ENCODE results near the gene ZNF524.
"Not testable (repeated sequence)": the region's sequence is repeated elsewhere in the genome, so short reads cannot be mapped to it uniquely, and the experiment has no call there.

The ZNF524 gene, protein sequence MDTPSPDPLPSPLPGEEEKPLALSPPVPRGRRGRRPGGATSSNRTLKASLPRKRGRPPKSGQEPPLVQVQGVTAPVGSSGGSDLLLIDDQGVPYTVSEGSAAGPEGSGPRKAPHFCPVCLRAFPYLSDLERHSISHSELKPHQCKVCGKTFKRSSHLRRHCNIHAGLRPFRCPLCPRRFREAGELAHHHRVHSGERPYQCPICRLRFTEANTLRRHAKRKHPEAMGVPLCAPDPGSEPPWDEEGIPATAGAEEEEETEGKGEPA

DNA sequence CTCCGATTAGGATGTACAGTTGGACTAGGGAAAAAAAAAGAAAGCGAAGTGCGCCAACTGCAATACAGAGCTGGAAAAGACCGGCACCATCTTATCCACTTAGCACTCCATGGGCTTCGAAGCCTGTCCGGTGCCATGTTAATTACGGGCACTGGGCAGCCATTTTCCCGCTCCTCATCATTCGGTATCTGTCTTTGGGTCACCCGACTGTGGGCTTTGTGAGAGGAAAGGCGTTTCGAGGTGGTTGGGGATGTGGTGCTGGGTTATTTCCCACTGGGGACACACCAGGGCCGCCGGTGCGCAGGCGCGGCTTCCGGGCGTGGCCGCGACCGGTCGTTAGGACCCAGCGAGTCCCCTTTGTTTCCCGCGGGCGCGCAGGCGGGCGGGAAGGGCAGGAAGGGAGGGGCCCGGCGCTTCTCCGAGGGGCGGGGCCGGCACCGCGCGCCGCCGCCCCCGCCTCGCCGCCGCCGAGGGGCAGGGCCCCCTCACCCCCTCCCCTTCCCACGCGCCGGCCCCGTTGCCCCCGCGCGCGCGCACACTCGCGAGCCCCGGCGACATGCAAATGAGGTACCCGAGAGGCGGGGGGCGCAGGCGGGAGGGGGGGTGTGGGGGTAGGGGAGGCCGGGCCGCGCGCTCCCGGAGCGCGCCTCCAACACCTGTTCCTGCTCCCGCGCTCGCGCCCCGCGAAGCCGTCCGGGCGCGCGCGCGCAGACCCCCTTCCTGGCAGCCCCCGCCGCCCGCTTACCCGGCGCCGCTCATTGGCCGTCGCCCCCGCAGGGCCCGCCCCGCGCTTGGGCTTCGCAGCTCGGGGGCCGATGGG lies at the start of gene ZNF524:
Gene ZNF524, plus strand, starts transcription at position 447 of the 820 bp plus-strand sequence. CDS start 1,825 bp downstream, outside the sequence.
- DNase-seq = peak; percentile 91

DNA sequence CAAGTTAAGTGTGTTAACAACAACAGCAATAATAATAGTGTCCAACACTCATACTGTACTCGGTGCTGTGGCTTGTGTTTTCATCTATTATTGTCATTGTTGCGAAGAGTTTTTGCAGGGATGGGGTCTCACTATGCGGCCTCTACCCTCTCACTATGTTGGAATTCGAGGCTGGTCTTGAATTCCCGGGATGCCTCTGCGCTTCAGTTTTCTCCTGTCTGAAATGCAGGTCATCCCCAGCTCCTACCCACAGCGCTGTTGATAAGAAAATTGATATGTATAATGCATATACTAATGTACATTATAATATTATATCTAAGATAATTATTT lies 49.8 kb upstream of the ZNF524 start:
- no peak for DNase-seq

DNA sequence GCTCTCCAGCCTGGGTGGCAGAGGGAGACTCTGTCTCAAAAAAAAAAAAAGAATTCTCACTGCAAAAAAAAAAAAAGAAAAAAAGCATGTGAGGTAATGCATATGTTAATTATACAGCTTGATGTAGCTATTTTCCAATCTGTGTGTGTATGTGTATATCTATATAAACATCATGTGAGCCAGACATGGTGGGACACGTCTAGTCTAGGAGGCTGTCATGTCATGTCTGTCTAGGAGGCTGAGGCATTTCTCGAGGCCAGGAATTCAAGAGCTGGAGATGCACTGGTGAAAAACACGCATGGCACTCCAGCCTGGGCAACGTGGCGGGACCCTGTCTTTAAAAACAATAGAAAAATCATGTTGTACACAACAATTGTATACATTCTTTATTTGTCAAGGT lies 47.9 kb upstream of the ZNF524 start:
- no peak for DNase-seq

GRCh38 chr19:55552620-55553019 lies 47.5 kb upstream of the ZNF524 start:
- DNase-seq = no peak

- no peak for DNase-seq
These were observed 46.6 kb upstream of the ZNF524 start for GRCh38 chr19:55553217-55554182.

DNA sequence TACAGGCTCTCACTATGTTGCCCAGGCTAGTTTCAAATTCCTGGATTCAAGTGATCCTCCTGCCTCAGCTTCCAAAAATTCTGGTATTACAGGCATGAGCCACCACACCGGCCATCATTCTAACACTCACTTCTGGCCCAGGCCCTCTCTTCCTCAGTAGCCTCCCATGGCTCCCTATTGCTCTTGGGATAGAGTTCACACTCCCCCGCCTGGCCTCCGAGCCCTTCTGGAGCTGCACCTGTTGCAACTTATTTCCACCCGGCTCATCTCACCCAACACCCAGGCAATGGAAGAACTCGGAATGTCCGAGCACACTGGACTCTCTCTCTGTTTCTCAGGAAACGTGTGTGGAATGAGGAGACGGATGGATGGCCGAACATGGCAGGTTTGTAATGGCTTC lies 45.8 kb upstream of the ZNF524 start:
- DNase-seq = no peak

DNA sequence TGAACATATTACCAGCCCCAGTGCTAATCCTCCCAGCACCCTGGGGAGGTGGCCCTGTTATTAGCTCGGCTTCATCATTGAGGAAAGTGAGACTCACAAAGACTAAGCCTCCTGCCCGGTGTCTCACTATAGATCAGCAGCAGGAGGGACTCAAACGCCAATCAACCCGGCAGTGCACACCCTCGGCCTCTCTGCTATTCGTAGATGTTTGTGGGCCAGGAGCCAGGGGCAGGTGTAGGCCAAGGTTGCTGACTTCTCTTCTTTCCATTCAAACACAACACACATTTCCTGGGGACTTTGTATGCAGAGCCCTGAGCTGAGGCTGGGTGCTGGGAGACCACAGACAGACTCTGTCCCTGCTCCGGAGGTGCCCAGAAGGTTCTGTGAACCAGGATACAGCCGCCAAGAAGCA lies 45.3 kb upstream of the ZNF524 start:
- DNase-seq = no peak

DNA sequence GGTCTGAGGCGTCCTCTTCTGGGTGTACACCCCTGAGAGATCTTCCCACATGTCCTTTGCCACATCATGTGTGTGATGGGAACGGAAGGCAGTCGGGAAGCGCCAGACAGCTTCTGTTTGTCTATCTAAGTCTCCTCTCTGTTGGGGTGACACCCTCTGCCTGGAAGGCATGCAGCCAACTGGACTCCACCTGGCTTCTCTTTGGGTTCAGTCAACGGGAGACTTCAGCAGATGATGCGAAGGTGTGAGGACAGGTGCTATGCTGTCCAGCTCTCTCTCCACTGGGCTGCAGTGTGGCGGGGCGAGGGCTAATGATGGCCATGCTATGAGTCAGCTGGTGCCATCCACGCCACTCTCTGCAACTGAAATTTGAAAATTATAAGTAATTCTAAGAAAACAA lies 40.4 kb upstream of the ZNF524 start:
- no peak for DNase-seq

GRCh38 chr19:55563261-55563690 lies 36.8 kb upstream of the ZNF524 start:
- no peak for DNase-seq

DNA sequence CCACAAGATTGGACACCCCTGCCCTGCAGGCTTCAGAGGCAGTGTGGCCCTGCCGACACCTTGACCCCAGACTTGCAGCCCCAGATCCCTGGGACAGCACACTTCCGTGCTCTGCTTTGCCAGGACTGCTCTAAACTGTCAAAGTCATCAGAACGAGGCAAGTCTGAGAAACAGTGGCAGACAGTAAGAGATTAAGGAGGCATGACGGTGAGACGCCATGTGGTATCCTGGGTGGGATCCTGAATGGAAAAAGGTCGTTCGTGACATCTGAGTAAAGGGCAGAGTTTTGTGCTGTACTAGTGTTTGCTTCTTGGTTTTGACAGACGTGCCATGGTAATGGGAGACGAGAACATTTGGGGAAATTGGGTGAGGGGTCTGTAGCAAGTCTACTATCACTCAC lies 33.3 kb upstream of the ZNF524 start:
- DNase-seq = no peak

DNA sequence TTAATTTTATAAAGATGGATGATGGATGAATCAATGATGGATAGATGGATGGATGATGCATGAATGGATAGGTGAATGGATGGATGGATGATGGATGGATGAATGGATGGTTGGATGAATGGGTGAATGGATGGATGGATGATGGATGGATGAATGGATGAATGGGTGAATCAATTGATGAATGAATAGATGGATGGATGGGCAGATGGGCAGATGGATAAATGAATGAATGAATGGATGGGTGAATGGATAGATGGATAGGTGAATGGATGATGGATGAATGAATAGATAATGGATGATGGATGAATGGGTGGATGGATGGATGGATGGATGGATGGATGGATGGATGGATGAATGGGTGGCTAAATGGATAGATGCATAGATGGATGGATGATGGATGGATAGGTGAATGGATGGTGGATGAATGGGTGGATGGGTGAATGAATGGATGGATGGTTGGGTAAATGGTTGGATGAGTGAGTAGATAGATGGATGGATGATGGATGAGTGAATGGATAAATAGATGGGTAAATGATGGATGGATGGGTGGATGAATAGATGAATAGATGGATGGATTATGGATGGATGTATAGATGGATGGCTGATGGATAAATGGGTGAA lies 32.3 kb upstream of the ZNF524 start:
- no peak for DNase-seq

DNA sequence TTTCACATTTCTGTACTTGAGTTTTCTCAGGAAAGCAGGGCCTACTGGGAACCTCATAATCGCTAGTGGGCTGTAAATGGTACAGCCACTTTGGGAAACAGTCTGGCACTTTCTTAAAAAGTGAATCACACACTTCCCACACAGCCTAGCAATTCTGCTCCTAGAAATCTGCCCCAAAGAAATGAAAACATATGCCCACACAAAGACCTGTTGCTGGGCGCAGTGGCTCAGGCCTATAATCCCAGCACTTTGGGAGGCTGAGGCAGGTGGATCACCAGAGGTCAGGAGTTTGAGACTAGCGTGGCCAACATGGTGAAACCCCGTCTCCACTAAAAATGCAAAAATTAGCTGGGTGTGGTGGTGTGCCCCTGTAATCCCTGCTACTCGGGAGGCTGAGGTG lies 30.6 kb upstream of the ZNF524 start:
- not testable (repeated sequence) for DNase-seq

DNA sequence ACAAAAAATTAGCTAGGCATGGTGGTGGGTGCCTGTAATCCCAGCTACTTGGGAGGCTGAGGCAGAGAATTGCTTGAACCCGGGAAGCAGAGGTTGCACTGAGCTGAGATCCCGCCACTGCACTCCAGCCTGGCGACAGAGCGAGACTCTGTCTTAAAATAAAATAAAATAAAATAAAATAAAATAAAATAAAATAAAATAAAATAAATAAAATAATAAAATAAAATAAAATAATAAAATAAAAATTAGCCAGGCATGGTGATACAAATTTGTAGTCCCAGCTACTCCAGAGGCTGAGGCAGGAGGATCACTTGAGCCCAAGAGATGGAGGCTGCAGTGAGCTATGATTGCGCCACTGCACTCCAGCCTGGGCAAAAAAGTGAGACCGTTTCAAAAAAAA lies 26.2 kb upstream of the ZNF524 start:
- not testable (repeated sequence) for DNase-seq

- DNase-seq = no peak
These were observed 23.3 kb upstream of the ZNF524 start for GRCh38 chr19:55576746-55577145.

DNA sequence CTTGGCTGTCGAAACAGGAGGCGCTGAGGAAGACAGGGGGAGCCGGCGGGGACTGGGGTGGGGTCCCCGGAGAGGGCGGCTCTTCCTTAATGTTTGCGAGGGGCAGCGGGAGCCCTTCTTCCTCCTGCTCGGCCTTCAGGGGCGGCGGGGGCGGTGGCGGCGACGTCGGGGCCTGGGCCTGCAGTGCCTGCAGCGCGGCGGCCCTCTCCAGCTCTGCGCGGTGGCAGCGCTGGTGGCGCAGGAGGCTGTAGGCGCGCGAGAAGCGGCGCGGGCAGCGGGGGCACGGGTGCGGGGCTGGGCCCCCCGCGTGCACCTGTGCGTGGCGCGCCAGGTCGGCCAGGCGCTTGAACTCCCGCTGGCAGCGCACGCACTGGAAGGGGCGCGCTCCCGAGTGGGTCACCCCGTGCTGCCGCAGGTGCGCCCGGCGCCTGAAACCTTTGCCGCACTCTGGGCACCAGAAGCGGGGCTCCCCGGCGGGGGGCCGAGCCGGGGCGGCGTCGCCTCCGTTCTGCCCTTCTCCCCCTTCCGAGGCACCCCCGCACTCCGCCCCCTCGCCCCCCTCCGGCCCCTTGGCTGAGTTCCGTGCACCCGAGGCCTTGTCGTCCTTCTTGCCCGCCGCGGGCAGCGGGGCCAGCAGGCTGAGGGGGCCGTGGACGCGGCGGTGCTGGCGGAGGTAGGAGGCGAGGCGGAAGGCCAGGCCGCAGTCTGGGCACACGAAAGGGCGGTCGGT lies 21.9 kb upstream of the ZNF524 start:
- no peak for DNase-seq

DNA sequence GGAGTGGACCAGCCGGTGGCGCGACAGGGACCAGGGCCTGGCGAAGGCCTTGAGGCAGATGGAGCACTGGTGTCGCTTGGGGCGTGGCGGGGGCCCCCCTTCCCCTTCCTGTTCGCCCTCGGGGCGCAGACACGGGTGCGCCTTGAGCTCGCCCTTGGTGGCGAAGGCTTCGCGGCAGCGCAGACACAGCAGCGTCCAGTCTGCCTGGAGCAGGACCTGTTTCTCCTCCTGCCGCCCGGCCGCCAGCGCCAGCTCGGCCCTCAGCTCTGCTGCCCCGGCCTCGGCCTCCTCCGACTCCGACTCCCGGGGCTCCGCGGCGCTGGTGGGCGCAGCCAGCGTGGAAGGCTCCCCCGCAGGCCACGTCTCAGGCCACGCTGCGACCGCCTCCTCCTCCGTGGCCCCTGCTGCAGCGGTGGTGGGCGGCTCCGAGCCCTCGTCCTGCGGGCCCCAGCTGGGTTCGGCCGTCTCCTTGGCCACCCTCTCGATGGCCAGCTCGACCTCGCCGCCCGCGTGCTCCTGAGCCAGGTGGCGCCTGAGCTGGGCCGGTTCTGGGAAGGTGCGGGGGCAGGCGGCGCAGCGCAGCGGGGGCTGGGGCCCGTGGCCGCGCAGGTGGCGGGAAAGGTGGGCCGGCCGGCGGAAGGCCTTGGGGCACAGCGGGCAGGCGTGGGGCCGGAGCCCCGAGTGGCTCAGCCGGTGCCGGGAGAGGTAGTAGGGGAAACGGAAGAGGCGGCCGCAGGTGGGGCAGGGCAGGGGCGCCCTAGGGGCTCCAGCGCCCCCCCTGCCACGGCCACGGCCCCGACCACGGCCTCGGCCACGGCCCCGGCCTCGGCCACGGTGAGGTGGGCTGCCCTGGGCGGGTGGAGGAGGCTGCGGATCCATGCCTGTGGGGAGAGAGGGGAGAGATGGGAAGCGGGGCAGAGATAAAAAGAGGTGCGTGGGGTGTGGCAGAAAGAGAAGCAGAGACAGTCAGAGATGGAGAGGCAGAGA lies 21.0 kb upstream of the ZNF524 start:
- DNase-seq = no peak

GRCh38 chr19:55579766-55580621 lies 20.1 kb upstream of the ZNF524 start:
- DNase-seq = no peak

DNA sequence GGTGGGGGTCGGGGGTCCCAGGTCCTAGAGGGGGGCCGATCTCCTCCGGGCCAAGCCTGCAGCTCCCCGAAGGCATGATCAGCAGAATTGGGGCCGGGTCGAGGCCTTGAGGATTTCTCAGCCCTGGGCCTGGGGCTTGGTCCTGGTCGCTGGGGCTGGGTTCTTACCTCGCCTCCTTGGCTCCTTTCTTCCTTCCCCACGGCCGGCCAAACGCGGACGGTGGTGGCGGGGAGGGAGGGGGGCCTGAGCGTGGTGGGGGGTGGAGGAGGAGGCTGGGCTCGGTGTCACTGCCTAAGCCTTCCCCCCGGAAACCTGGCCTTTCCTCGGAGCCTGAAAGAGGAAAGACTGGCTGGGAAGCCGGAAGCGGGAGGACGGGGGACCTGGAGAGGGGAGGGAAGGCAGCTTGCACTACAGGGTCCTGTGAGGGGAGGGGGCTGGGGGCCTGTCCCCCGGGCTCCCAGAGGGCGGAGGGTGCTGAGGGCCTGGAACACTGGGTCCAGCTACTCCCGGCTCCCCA lies 19.4 kb upstream of the ZNF524 start, which contains the start of gene ZNF579:
Gene ZNF579, minus strand, starts transcription at position 221 of the 517 bp plus-strand sequence. CDS start 1,209 bp downstream, outside the sequence.
- peak; percentile 81 for DNase-seq

DNA sequence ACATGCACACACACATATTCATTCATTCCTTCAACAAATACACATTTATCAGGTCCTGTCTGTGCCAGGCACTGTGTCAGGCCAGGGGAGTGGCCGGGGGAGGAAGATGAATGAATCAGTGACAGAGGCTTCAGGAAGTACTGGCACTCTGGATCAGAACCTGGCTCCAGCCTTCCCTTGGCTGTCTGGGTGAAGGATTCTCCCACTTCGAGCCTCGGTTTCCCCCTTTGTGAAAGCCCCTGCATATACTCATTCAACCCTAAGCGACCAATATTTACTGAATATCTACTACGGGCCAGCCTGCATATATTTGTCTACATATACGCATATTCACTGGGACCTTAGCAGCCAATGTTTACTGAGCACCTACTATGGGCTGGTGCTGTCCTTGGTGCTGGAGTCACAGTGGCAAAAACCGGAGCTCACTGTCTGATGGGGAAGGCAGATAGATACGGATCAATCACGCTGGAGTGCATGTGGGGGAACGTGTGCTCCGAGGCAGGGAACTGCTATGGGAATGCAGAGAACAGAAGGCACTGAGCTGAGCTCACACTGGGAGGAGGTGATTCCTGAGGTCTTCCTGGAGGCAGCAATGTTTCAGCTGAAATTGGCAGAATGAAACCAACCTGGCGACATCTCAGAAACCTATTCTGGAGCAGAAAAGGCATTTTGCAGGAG lies 18.8 kb upstream of the ZNF524 start:
- peak; percentile 28 for DNase-seq

All from CD4-positive, alpha-beta T cell treated with Interleukin-21 for 1 hour (primary cell).